ES-I3 (cell line): ENCODE measurements around the gene RNASE9.
A peak's percentile ranks its signal among the peaks of the same experiment; 100 is the strongest.
"Not testable (repeated sequence)": the region's sequence is repeated elsewhere in the genome, so short reads cannot be mapped to it uniquely, and the experiment has no call there.

Experiments
- H3K36me3 ChIP-seq: 2 replicates; pipeline ENCODE4 v1.6.1; 2013; ENCODE audit warnings: mild to moderate bottlenecking, low read length, control low read depth, moderate library complexity; ENCODE audit not compliant: insufficient read depth
- H3K4me1 ChIP-seq: 2 replicates; pipeline ENCODE4 v1.6.1; 2013; ENCODE audit warnings: mild to moderate bottlenecking, control low read depth, low read length; ENCODE audit not compliant: insufficient read depth
- H3K9ac ChIP-seq: 2 replicates; pipeline ENCODE4 v1.6.1; 2013; ENCODE audit warnings: low read depth, mild to moderate bottlenecking, low read length, moderate library complexity
- H3K9me3 ChIP-seq: 2 replicates; pipeline ENCODE4 v1.6.1; 2013; ENCODE audit warnings: mild to moderate bottlenecking, low read length, moderate library complexity; ENCODE audit not compliant: control insufficient read depth, insufficient read depth

RNASE9 gene

GRCh38 chr14:20560961-20561360 lies at the start of gene RNASE9:
TSS of gene RNASE9 (minus strand) at chr14:20561047.
- Histone ChIP-seq H3K9me3 (no peaks in the 10 kb centered on the region), H3K4me1 (peaks cover 35% of the 10 kb centered on the region), H3K9ac (peak within 1 kb of the TSS; percentile 11; the same call in 1 of the 2 replicates), H3K36me3 (no peaks in the 10 kb centered on the region)

DNA sequence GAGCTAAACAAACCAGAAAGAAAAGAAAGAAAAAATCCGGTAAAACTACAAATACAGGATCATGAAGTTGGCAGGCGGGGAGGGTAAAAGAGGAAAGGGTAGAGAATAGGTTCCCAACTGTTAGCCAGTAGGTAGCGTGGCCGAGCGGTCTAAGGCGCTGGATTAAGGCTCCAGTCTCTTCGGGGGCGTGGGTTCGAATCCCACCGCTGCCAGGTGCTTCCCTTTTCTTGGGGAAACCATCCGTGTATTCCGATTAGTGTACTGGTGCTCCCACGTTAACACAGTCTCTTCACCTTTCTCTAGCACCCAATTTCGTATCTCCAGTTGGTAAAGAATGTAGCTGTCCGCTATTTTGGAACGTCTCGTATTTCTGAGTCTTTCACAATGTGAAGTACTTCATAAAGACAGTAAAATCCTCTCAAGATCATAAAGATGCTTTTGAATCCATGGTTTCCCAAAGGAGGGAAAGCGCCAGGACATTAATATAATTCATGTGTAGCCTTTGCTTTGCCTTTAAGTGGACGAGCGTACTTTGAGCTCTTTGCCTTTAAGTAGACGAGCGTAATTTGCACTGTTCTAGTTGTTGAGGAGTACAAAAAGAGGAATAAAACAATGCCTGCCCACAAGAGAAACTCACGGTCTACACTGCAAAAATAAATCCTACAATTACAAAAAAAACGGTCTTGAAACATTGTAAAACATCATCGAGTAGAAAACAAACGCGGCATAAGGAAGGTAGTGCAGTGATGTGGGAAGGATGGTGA lies 49.3 kb upstream of the RNASE9 start:
- Histone ChIP-seq H3K9me3 (no peaks in the 10 kb centered on the region), H3K36me3 (no peaks in the 10 kb centered on the region), H3K4me1 (peaks cover 9% of the 10 kb centered on the region; the same call in 1 of the 2 replicates), H3K9ac (peak overlapping the region; percentile 91)

- no peaks in the 10 kb centered on the region for H3K9me3 ChIP-seq
- peak overlapping the region; percentile 91 for H3K9ac ChIP-seq
- no peaks in the 10 kb centered on the region for H3K36me3 ChIP-seq
- H3K4me1 ChIP-seq: peaks cover 3% of the 10 kb centered on the region; the same call in 1 of the 2 replicates
These were observed 48.6 kb upstream of the RNASE9 start for GRCh38 chr14:20609215-20610001.

DNA sequence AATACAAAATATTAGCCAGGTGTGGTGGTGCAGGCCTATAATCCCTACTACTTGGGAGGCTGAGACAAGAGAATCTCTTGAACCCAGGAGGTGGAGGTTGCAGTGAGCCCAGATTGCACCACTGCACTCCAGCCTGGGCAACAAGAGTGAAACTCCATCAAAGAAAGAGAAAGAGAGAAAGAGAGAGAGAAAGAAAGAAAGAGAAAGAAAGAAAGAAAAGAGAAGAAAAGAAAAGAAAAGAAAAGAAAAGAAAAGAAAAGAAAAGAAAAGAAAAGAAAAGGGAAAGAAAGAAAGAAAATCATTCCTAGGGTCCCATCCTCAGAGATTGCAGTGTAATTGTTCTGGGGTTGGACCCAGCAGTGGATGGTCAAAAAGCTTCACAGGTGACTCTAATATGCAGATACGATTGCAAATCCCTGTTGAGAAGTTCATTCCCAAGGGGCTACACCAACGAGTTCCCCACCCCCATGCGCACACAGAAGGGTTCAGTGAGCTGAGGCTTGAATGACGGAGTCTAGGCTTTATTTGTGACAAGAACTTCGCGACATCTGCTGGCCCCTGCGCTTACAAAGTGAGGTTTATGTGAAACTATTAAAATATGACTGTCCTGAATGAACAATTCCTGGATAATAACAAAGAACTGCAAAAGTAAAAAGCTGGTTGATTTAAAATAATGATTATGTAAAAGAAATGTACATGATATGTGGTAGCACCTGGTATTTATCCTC lies 47.7 kb upstream of the RNASE9 start:
- no peaks in the 10 kb centered on the region for H3K36me3 ChIP-seq
- H3K9me3 ChIP-seq: no peaks in the 10 kb centered on the region
- peaks cover 3% of the 10 kb centered on the region; the same call in 1 of the 2 replicates for H3K4me1 ChIP-seq
- no peak overlapping the region; the same call in 1 of the 2 replicates for H3K9ac ChIP-seq

GRCh38 chr14:20607617-20608016 lies 46.8 kb upstream of the RNASE9 start:
- H3K9ac ChIP-seq: no peak overlapping the region

GRCh38 chr14:20606902-20607242 lies 46.0 kb upstream of the RNASE9 start:
- peaks cover 3% of the 10 kb centered on the region; the same call in 1 of the 2 replicates for H3K4me1 ChIP-seq
- H3K9ac ChIP-seq: no peak overlapping the region
- no peaks in the 10 kb centered on the region for H3K9me3 ChIP-seq
- H3K36me3 ChIP-seq: no peaks in the 10 kb centered on the region

More at GRCh38 chr14:20607617-20608016, 46.8 kb upstream of the RNASE9 start:
- Histone ChIP-seq H3K9me3 (no peaks in the 10 kb centered on the region), H3K4me1 (peaks cover 3% of the 10 kb centered on the region; the same call in 1 of the 2 replicates), H3K36me3 (no peaks in the 10 kb centered on the region)

DNA sequence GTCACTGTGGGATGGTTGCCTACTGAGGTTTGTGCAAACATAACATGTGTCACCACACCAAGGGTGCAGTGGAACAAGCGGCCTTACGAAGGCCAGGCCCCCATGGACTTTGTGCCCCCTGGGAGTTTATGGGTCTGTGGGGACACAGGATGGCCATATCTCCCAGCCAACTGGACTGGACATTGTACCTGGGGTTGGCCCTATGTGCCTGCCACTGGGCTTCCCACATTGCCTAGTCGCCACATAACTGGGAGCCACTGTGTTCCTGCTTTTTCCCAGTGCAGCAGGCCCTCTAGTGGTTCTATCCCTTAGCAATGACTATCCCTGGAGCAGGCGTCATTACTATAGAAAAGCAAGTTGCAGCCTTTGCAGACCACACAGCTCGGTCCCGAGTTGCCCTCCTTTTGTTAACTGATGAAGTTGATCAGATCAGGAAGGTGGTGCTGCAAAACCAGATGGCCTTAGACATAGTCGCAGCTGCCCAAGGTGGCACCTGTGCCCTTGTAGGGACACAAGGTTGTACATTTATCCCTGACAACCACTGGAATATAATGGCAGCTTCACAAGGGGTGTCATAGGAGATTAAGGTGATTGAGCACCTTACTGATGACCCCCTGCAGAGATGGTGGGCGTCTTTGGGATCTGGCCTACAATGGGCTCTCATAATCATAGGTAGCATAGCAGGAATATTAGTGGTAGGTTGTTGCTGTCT lies 45.5 kb upstream of the RNASE9 start:
- H3K9me3 ChIP-seq: no peaks in the 10 kb centered on the region
- no peak overlapping the region for H3K9ac ChIP-seq
- peaks cover 3% of the 10 kb centered on the region; the same call in 1 of the 2 replicates for H3K4me1 ChIP-seq

GRCh38 chr14:20603813-20604690 lies 43.2 kb upstream of the RNASE9 start:
- no peaks in the 10 kb centered on the region for H3K9me3 ChIP-seq
- no peak overlapping the region for H3K9ac ChIP-seq
- peaks cover 3% of the 10 kb centered on the region; the same call in 1 of the 2 replicates for H3K4me1 ChIP-seq
- no peaks in the 10 kb centered on the region for H3K36me3 ChIP-seq

More for the DNA sequence above, 45.5 kb upstream of the RNASE9 start:
- no peaks in the 10 kb centered on the region for H3K36me3 ChIP-seq

- Histone ChIP-seq H3K4me1 (no peaks in the 10 kb centered on the region; the same call in 1 of the 2 replicates), H3K36me3 (no peaks in the 10 kb centered on the region), H3K9me3 (no peaks in the 10 kb centered on the region), H3K9ac (no peak overlapping the region)
These were observed 41.7 kb upstream of the RNASE9 start for GRCh38 chr14:20602583-20602982.

DNA sequence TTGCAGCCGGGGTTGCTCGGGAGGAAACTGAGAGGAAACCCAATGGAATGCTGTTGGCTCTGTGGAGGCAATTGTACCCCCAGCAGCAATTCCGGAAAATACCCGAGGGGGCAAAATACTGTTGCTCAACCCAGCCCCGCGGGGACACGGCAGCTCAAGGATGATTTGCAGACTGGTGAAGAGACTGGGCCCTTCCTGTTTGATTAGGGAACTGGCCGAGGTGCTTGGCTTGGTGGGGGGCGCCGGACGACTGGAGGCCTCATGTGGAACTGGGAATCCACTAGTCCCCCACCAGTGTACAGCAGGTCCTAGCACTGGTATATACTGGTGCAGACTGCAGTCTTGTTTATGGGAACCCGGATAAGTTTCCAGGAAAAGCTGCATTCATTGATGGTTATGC lies 40.7 kb upstream of the RNASE9 start:
- Histone ChIP-seq H3K4me1 (no peaks in the 10 kb centered on the region), H3K9me3 (no peaks in the 10 kb centered on the region), H3K9ac (no peak overlapping the region), H3K36me3 (no peaks in the 10 kb centered on the region)

DNA sequence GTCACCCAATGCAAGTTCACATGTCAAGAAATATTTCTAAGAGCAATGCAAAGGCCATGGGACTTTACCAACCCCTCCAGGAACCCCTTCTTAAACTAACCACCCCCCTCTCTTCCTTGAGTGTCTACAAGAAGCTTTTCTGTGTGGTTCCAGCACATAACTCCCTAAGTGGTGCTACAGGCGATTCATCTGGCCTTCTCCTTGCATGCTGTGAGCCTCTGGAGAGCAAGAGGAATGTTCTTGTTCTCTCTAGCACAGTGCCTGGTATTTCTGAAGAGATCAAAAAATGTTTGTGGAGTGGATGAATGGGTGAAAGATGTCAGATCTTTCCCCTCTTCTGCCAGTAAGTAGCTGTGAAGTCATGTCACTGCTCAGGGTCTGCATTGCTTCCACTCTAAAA lies 36.3 kb upstream of the RNASE9 start:
- no peak overlapping the region for H3K9ac ChIP-seq
- no peaks in the 10 kb centered on the region for H3K36me3 ChIP-seq
- H3K9me3 ChIP-seq: no peaks in the 10 kb centered on the region
- H3K4me1 ChIP-seq: no peaks in the 10 kb centered on the region

DNA sequence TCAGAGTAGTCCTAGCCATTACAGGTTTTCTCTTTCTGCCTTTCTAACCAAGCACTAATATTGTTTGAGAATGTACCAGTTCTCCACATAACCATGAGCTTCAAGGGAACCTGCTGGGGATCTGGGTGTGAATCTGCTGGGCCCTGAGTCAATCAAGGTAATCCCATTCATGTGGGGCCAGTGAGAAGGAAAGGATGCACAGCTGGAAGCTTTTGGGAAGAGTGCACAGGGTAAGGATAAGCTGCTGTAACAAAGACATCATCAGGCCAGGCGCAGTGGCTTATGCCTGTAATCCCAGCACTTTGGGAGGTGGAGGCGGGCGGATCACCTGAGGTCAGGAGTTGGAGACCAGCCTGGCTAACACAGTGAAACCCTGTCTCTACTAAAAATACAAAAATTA lies 34.9 kb upstream of the RNASE9 start:
- not testable (repeated sequence) for H3K4me1 ChIP-seq, H3K36me3 ChIP-seq, H3K9ac ChIP-seq, H3K9me3 ChIP-seq

DNA sequence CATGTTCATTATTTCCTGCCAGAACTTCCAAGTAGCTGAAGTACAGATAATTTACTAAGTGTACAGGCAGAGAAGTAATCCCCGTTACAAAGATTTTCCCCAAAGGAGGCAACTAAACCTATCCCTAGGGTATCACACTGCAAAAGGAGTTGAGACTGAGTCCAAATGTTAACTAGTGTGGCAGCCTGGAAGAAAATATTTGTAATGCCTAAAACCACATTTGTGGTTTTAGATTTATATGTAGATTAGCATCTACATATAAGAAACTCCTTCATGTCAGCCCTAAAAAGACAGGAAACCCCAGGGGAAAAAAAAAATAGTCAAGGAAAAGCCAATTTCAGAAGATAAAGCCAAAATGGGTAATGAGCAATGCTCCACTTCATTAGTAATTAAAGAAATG lies 31.7 kb upstream of the RNASE9 start:
- Histone ChIP-seq H3K9me3 (no peaks in the 10 kb centered on the region), H3K4me1 (no peaks in the 10 kb centered on the region), H3K36me3 (no peaks in the 10 kb centered on the region), H3K9ac (no peak overlapping the region)
